ENCODE data around the gene TMEM243. TPM values are rescaled to one million over a fixed set of nuclear protein-coding genes. Genes with fewer than 3 reads are reported as not detected.

TMEM243 gene, protein sequence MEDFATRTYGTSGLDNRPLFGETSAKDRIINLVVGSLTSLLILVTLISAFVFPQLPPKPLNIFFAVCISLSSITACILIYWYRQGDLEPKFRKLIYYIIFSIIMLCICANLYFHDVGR
- total RNA-seq, result 33.7 and 36.3 TPM in 2 replicates

DNA sequence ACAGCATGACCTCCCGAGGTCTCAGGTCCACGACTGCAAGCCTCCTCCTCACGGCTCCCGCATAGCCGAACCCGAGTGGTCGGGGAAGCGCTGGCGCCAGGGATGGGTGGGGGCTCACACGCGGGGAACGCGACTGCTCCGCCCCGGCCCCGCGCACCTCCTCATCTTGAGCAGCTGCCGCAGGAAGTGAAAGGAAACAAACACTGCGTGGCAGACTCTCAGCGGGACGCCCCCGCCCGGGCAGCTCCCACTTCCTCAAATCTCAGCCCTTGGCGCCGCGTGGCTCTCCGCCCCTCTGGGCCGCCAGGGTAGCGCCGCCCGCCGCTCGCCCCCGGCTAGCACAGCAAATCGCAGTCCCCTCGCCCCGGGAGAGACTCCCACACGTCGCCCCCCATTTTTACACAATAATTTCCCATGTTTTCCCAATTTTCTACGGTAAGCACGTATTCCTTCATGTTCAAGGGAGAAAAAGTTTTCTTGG lies at the start of gene TMEM243:
Gene TMEM243 (minus strand): TSS at position 188 of the 481 bp plus-strand sequence. CDS start 229 bp downstream, outside the sequence.

DNA sequence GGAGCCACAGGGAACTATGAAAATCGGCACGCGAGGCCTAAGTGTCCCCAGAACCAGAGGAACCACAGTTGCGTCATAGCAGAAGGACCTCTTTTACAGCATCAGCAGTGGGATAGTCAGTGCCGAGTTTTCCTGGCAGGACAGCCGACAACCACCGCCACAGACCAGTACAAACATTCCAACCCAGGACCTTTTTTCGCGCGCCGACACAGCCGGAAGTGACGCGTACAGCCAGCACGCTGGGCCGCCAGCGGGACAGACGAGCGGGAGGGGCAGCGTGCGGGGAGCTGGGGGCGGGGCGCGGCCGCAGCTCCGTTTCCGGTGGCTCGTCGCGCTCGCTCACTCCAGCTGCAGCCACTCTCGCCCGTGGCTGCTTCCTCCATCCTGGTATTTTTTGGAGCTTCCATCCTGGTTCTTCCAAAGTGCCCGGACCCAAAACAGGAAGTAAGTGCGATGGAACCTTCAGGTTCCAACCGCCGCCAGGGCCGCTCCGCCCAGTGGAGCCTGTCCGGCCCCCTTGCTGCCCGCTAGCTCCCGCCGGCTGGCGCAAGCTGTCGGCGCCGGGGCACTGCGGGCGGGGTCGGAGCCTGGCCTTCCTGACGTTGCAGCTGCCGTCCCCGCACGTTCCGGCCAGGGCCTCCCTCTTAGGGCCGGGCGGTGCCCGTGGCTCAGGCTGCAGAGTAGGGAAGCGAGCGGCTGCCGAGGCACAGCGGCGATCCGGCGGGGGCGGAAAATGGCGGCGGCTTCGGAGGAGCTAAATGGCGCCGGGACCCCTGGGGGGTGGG lies 67.2 kb downstream of the TMEM243 start, which contains the start of gene DMTF1:
Gene DMTF1 (plus strand): TSS at position 342 of the 785 bp plus-strand sequence. CDS start 12,489 bp downstream, outside the sequence.

Other genes with a start within 250 kb of the TMEM243 start
- 0.29 and 6.4 TPM in 2 replicates for gene ELAPOR2, start 160.1 kb downstream of the TMEM243 start, total RNA-seq
- 16.4 and 18.8 TPM in 2 replicates for gene DMTF1, start 67.3 kb downstream of the TMEM243 start, total RNA-seq
- 10.5 and 17.3 TPM in 2 replicates for gene CROT, start 125.9 kb upstream of the TMEM243 start, total RNA-seq